Frontal cortex (tissue), 4 donors: ENCODE data around the gene SLC9A2. TPM values are rescaled to one million over a fixed set of nuclear protein-coding genes. Genes with fewer than 3 reads are reported as not detected.

Experiments used
- DNase-seq, 2 donors: peaks; one replicate each; pipeline ENCODE4 v3.0.0; 2012; ENCODE audit warnings: low spot score in 2 of 2
- FAIRE-seq: peaks from 2 replicates; lab custom pipeline; 2012; peaks lifted over from hg19 to GRCh38; lab: Jason Lieb, UNC
- total RNA-seq: library from RNA; depleted of rRNA; stranded (reverse); fragments of >200 nt; gene quantifications from one replicate; pipeline ENCODE4 v1.2.3, GENCODE V29; 2014
- donor health status: control.
- donor health status: control.
- donor health status: control.

Gene SLC9A2
- total RNA-seq, 1 donor from 2014 or later = 0.41 TPM

GRCh38 chr2:102618452-102619413 lies 620 bp upstream of the SLC9A2 start:
- DNase-seq (peak in 1 of 2 donors; percentile 23), FAIRE-seq (no peak)

GRCh38 chr2:102620332-102620731 lies 979 bp downstream of the SLC9A2 start:
- FAIRE-seq = no peak
- no peak for DNase-seq

GRCh38 chr2:102621630-102622029 lies 2.3 kb downstream of the SLC9A2 start:
- no peak for FAIRE-seq
- no peak for DNase-seq

- no peak for DNase-seq
- no peak for FAIRE-seq
Measured at GRCh38 chr2:102622646-102623045, 3.3 kb downstream of the SLC9A2 start.

GRCh38 chr2:102630458-102630857 lies 11.1 kb downstream of the SLC9A2 start:
- FAIRE-seq (no peak), DNase-seq (no peak)

GRCh38 chr2:102632380-102633175 lies 13.2 kb downstream of the SLC9A2 start:
- DNase-seq (no peak), FAIRE-seq (no peak)

GRCh38 chr2:102634831-102635241 lies 15.5 kb downstream of the SLC9A2 start:
- FAIRE-seq = no peak
- DNase-seq = no peak

- no peak for DNase-seq
- FAIRE-seq = no peak
Measured at GRCh38 chr2:102635317-102635716, 16.0 kb downstream of the SLC9A2 start.

- FAIRE-seq (no peak), DNase-seq (no peak)
Measured at GRCh38 chr2:102636283-102636907, 17.0 kb downstream of the SLC9A2 start.

GRCh38 chr2:102637358-102637757 lies 18.0 kb downstream of the SLC9A2 start:
- FAIRE-seq (no peak), DNase-seq (no peak)

- DNase-seq (no peak), FAIRE-seq (no peak)
Measured at GRCh38 chr2:102639429-102639828, 20.1 kb downstream of the SLC9A2 start.

- FAIRE-seq (no peak), DNase-seq (no peak)
Measured at GRCh38 chr2:102652126-102652525, 32.8 kb downstream of the SLC9A2 start.

GRCh38 chr2:102657770-102658169 lies 38.4 kb downstream of the SLC9A2 start:
- DNase-seq = no peak
- no peak for FAIRE-seq

GRCh38 chr2:102660070-102660469 lies 40.7 kb downstream of the SLC9A2 start:
- FAIRE-seq (no peak), DNase-seq (no peak)

GRCh38 chr2:102660574-102660973 lies 41.2 kb downstream of the SLC9A2 start:
- FAIRE-seq = no peak

GRCh38 chr2:102661846-102662245 lies 42.5 kb downstream of the SLC9A2 start:
- DNase-seq (no peak), FAIRE-seq (no peak)

More at GRCh38 chr2:102660574-102660973, 41.2 kb downstream of the SLC9A2 start:
- DNase-seq = no peak

- DNase-seq = no peak
- FAIRE-seq = no peak
Measured at GRCh38 chr2:102662833-102663232, 43.5 kb downstream of the SLC9A2 start.

- DNase-seq (no peak), FAIRE-seq (no peak)
Measured at GRCh38 chr2:102663381-102663780, 44.0 kb downstream of the SLC9A2 start.

GRCh38 chr2:102664471-102664909 lies 45.1 kb downstream of the SLC9A2 start:
- DNase-seq (no peak), FAIRE-seq (no peak)

GRCh38 chr2:102667072-102667471 lies 47.7 kb downstream of the SLC9A2 start:
- DNase-seq = no peak
- FAIRE-seq = no peak
